ENCODE data around the gene TMEM243.
"Not testable (repeated sequence)": the region's sequence is repeated elsewhere in the genome, so short reads cannot be mapped to it uniquely, and the experiment has no call there.

TMEM243 gene

GRCh38 chr7:87210506-87210905 is 9.0 kb downstream of the TMEM243 start:
- DNase-seq, result no peak

DNA sequence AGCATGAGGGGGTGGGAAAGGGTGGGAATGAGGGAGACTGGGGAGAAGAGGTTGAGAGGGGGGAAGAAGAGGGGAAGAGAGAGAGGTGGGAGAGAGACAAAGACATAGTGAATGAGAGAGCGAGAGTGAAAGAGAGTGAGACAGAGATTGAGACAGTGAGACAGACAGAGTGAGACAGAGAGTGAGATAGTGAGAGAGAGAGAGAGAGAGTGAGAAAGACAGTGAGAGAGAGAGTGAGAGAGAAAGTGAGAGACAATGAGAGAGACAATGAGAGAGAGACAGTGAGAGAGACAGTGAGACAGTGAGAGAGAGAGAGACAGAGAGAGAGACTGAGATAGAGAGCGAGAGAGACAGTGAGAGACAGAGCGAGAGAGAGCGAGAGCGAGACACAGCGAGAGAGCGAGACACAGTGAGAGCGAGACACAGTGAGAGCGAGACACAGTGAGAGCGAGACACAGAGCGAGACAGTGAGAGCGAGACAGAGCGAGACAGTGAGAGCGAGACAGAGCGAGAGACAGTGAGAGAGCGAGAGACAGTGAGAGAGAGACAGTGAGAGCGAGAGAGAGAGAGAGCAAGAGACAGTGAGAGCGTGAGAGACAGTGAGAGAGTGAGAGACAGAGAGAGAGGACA is 10.1 kb downstream of the TMEM243 start:
- DNase-seq, result no peak

GRCh38 chr7:87206361-87206760 is 13.2 kb downstream of the TMEM243 start:
- no peak for DNase-seq

DNA sequence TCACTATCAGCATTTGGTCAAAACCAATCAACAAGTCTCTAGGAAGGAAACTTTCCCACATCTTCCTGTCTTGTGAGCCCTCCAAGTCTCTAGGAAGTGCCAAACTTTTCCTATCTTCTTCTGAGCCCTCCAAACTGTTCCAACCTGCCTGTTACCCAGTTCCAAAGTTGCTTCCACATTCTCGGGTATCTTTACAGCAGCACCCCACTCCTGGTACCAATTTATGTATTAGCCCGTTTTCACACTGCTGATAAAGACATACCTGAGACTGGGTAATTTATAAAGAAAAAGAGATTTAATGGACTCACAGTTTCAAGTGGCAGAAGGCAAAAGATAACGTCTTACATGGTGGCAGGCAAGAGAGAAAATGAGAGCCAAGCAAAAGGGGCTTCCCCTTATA is 13.8 kb downstream of the TMEM243 start:
- DNase-seq, result not testable (repeated sequence)

DNA sequence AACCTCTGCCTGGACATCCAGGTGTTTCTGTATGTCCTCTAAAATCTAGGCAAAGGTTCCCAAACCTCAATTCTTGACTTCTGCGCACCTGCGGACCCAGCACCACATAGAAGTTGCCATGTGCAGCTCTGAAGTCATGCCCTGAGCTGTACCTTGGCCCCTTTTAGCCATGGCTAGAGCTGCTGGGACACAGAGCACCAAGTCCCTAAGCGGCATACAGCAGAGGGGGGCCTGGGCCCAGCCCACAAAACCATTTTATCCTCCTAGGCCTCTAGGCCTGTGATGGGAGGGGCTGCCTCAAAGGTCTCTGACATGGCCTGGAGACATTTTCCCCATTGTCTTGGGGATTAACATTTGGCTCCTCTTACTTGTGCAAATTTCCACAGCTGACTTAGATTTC is 14.6 kb downstream of the TMEM243 start:
- no peak for DNase-seq

DNA sequence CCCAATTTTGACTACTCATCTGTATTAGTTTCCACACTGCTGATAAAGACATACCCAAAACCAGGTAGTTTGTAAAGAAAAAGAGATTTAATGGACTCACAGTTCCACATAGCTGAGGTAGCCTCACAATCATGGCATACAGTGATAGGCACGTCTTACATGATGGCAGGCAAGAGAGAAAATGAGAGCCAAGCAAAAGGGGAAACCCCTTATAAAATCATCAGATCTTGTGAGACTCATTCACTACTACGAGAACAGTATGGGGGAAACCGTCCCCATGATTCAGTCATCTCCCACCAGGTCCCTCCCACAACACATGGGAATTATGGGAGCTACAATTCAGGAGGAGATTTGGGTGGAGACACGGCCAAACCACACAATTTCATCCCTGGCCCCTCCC is 15.6 kb downstream of the TMEM243 start:
- DNase-seq, result not testable (repeated sequence)

- DNase-seq, result no peak
Measured at GRCh38 chr7:87202705-87203104, 16.8 kb downstream of the TMEM243 start.

- no peak for DNase-seq
Measured at GRCh38 chr7:87202208-87202607, 17.3 kb downstream of the TMEM243 start.

DNA sequence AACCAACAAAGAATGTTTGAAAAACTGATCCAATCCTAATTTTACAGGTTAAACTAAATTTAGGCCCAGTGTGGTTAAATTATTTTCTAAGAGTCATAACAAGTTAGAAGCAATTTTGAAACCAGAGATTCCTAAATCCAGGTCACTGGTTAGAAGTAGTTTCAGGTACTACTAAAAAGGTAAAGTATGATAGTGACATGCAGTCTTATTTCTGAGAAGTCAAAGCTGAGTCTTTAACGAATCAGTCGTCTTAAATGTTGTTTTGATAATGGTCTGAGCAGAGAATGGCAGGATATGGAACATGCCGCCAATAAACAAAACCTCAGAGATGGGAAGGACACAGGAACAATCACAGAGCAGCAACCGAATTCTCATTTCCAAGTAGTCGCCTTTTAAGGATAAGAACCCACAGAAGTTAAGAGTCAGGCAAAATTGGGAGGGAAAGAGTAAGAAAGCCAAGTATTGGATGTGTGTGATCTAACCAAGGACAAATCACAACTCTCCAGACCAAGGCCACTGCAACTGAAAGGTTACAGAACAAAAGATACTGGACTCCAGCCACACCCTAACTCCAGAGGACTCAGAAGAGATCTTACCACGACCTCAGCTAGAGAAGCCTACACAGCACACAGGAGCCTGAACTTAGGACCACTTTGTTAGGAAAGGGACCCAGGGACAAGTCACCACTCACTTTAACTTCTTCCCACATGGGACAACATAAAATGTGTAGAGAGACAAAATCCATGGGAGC is 19.7 kb downstream of the TMEM243 start:
- DNase-seq, result no peak

GRCh38 chr7:87199241-87199640 is 20.3 kb downstream of the TMEM243 start:
- no peak for DNase-seq

- DNase-seq, result no peak
Measured at GRCh38 chr7:87193912-87194311, 25.6 kb downstream of the TMEM243 start.

DNA sequence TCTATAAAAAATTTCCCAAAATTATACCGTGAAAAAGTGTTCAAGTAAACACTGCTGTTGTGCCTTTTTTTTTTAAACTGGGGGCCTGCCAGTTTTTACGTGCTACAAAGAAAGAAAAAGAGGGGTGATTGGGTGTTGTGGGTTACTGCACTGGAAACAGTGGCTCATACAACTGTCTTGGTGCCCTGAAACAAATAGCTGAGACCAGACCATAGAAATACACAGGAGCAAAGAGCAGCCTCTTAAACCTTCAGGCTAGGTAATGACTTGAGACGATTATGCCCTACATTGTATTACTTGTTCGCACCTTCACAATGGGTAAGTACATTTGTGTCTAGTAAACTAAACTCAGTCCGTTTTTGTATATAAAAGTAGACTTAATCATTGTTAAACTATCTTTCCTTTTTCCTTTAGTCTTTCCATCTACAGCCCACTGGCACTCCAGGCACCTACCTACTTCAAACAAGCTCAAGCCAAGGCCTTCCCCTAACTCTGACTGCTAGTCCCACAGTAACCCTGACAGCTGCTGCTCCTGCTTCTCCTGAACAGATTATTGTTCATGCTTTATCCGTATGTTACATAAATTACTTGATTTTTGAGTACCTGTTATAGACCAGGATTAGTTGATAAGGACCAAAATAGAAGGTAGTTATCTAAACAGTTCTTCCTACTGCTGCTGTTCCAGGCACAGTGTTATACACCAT is 26.6 kb downstream of the TMEM243 start:
- no peak for DNase-seq

DNA sequence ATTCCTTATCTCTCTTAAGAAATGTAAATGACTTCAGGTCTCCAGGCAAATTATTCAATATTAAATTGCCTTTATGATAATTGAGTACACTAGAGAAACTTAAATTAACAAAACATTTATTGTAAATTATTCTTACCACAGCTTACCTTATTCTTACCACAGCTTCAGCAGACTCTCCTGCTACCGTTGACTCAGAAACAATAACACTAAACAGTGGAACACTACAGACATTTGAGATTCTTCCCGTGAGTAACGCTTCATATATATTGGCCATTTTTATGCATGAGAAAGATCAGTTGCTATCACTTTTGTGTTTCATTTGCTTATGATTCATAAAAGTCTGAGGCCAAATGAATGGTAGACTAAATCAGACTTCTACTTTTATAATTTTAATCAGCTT is 28.7 kb downstream of the TMEM243 start:
- DNase-seq, result no peak

- DNase-seq, result no peak
Measured at GRCh38 chr7:87188930-87189329, 30.6 kb downstream of the TMEM243 start.

DNA sequence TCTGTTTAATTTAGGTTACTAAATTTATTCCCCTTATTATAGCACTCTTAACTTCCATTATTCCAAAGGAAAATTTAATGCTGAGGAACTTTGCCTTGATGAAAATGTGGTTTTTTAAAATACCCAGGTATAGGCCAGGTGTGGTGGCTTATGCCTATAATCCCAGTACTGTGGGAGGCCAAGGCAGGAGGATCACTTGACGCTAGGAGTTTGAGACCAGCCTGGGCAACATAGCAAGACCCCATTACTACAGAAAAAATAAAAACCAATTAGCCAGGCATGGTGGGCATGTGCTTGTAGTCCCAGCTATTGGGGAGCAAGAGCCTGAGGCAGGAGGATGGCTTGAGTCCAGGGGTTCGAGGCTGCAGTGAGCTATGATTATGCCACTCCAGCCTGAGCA is 32.4 kb downstream of the TMEM243 start:
- DNase-seq, result no peak

DNA sequence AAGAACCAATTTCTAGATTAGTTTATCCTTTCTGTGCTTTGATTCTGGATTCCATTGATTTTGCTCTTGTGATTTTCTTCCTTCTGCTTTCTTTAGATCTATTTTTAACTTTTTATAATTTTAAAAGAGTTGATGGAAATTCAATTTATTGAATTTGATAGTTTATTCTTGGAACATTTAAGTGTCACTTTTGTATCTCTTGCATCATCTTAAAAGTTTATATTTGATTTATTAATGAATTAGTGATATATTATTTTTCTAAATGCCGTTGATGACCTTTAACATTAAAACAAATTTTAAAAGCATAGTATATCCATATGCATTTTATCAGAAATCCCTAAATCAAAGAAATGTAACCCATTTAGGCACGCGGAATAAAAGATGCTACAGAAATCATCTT is 40.4 kb downstream of the TMEM243 start:
- DNase-seq, result no peak

DNA sequence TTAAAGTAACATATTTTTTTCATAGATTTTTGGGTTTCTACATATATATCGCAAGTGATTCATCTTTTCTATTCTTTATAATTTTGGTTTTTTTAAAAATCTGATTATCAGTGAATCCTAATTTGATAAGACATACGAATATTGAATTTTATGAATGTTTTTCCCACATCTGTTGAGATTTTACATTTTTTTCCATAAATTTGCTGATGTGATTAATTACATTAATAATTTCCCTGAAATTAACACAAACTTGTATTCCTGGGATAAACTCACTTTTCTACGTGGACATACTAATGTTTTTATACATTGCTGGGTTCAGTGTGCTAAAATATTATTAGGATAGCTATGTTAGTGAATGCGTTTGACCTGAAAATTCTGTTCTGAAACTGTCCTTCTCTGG is 41.2 kb downstream of the TMEM243 start:
- DNase-seq, result no peak

GRCh38 chr7:87173471-87173870 is 46.1 kb downstream of the TMEM243 start:
- no peak for DNase-seq

GRCh38 chr7:87171282-87171934 is 48.1 kb downstream of the TMEM243 start:
- DNase-seq, result no peak

DNA sequence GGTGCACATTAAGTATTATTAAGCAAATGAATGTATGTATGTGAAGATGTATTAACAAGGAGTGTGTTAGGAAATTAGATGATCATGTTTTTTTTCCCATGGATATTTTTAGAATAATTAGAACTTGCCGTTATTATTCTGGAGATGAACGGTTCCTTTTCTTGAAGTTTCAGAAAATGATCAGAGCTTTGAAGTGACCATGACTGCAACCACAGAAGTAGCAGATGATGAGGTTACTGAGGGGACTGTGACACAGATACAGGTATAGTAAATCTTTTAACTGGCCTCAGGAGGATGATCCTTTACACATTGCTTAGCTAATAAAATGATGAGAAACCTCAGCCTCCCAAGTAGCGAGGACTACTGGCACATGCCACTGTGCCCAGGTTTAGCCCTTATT is 48.7 kb downstream of the TMEM243 start:
- no peak for DNase-seq

GRCh38 chr7:87164433-87164832 is 55.1 kb downstream of the TMEM243 start:
- no peak for DNase-seq

GRCh38 chr7:87159538-87159937 is 60.0 kb downstream of the TMEM243 start:
- no peak for DNase-seq

DNA sequence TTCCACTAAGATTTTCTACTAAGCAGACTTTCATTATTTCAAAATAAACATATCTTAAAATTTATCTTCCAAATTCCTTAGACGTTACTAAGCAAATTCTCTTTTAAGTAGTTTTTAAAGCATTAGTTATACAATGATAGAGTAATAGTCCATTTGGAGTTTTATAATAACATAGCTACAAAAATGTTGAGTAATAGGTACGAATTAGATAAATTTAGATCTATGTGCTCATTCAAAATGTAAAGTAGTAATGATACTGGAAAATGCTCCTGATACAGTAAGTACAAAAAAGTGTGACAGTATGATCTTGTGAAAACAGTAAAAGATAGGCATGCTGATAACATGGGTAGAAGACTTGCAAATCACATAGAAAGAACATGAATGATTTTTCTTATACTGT is 62.8 kb downstream of the TMEM243 start:
- no peak for DNase-seq

DNA sequence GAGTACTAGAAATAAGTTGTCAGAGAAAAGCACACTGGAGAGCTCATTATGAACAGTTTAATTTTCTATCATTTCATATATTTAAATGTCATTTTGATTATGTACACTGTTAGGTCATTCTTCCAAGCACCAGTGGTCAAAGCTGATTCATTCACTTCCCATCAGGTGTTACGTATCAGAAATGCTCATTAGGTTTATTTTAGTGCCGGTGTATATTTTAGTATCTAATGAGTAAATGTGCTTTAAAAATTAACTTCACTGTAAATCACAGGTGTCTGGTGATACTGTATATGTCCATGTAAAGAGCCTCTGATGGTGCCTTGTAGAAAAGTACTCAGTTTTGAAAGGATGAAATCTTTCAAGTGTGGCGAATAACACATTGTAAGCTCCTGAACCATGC is 63.7 kb downstream of the TMEM243 start:
- no peak for DNase-seq

All from NCI-H510A (cell line).